ENCODE data around the gene MAST3. TPM values are rescaled to one million over a fixed set of nuclear protein-coding genes. Genes with fewer than 3 reads are reported as not detected.

Gene MAST3
- polyA plus RNA-seq, 1 of the 3 experiments (the other 2 are of a cell fraction), result 4.5 TPM

DNA sequence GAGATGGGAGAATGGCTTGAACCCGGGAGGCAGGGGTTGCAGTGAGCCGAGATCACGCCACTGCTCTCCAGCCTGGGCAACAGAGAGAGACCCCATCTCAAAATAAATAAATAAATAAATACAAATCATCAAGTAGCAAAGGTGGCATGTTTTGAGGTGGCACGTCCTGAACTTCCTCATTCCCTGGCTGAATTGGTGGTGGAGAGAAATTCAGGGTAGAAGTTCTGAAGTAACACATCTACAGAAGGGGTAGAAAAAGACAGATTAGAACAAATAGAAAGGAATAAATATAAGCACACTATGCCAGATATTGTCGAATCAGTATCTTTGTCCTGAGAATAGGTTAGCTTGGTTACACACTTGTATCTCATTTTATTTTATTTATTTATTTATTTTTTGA is 82.4 kb downstream of the MAST3 start (continued):
- TF ChIP-seq, protein P1, sequence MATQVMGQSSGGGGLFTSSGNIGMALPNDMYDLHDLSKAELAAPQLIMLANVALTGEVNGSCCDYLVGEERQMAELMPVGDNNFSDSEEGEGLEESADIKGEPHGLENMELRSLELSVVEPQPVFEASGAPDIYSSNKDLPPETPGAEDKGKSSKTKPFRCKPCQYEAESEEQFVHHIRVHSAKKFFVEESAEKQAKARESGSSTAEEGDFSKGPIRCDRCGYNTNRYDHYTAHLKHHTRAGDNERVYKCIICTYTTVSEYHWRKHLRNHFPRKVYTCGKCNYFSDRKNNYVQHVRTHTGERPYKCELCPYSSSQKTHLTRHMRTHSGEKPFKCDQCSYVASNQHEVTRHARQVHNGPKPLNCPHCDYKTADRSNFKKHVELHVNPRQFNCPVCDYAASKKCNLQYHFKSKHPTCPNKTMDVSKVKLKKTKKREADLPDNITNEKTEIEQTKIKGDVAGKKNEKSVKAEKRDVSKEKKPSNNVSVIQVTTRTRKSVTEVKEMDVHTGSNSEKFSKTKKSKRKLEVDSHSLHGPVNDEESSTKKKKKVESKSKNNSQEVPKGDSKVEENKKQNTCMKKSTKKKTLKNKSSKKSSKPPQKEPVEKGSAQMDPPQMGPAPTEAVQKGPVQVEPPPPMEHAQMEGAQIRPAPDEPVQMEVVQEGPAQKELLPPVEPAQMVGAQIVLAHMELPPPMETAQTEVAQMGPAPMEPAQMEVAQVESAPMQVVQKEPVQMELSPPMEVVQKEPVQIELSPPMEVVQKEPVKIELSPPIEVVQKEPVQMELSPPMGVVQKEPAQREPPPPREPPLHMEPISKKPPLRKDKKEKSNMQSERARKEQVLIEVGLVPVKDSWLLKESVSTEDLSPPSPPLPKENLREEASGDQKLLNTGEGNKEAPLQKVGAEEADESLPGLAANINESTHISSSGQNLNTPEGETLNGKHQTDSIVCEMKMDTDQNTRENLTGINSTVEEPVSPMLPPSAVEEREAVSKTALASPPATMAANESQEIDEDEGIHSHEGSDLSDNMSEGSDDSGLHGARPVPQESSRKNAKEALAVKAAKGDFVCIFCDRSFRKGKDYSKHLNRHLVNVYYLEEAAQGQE (IDR thresholded peaks at IDR 0.05; ENCODE audit: low read depth, low read length), result no peak

DNA sequence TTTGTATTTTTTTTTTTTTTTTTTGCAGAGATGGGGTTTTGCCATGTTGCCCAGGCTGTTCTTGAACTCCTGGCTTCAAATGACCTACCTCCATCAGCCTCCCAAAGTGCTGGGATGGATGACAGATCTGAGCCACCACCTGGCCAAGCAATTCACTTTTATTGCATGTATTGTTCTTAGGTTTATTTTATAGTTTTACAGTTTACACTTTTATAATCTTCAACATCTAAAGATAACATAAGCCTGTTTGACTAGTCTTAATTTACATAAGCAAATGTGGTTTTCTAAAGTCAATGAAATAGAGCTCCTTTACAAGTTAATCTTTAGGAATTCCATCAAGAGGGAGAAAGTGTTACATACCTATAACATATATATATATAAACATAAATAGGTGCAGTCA is 86.0 kb downstream of the MAST3 start:
- Histone ChIP-seq H3K27ac (ENCODE audit: low read depth in 2 of 2, low read length in 1 of 2) (no peak overlapping the region), H2AFZ (ENCODE audit: low read depth) (no peak overlapping the region), H3K9ac (no peak overlapping the region), H3K4me1 (ENCODE audit: control insufficient read depth in 1 of 2, insufficient read depth in 2 of 2, low read depth in 1 of 2, low read length in 1 of 2) (no peaks in the 10 kb centered on the region), H4K20me1 (ENCODE audit: insufficient read depth) (no peaks in the 10 kb centered on the region), H3K4me3 (ENCODE audit: low read depth in 2 of 2, low read length in 1 of 2) (no peak overlapping the region), H3F3A (replicated peaks; ENCODE audit: insufficient read depth) (no peaks in the 10 kb centered on the region), H3K79me2 (ENCODE audit: insufficient read depth) (no peaks in the 10 kb centered on the region), H3K4me2 (no peak overlapping the region), H3K27me3 (ENCODE audit: insufficient read depth) (no peaks in the 10 kb centered on the region), H3K9me3 (no peaks in the 10 kb centered on the region), H3K9me2 (no peaks in the 10 kb centered on the region), H3K36me3 (replicated peaks in 1 of 2; ENCODE audit: control insufficient read depth in 1 of 2, insufficient read depth in 2 of 2, low read length in 1 of 2) (no peaks in the 10 kb centered on the region)
- ChIA-PET CTCF (interaction anchor here (1.3 to 4.3 kb wide), 5 partner anchors 15 to 70 kb away, joined by 4 to 18 read pairs (median 8); no protein-coding TSS in a partner anchor), POLR2A (no interaction called here)
- DNase-seq, result no peak
- no peak for TF ChIP-seq NFIC (IDR thresholded peaks at IDR 0.05; ENCODE audit: borderline replicate concordance)
- no peak for TF ChIP-seq FOXJ3 (CRISPR knock-in tag; IDR thresholded peaks at IDR 0.05)
- TF ChIP-seq FOXM1 (IDR thresholded peaks at IDR 0.05; ENCODE audit: low read depth), result no peak
- TF ChIP-seq TAF1 (IDR thresholded peaks at IDR 0.05; ENCODE audit: borderline replicate concordance, low read depth, low read length), result no peak
- TF ChIP-seq, protein P2, sequence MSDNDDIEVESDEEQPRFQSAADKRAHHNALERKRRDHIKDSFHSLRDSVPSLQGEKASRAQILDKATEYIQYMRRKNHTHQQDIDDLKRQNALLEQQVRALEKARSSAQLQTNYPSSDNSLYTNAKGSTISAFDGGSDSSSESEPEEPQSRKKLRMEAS (IDR thresholded peaks at IDR 0.05; ENCODE audit: low read depth), result no peak
- no peak for TF ChIP-seq GATA2 (CRISPR knock-in tag; IDR thresholded peaks at IDR 0.05)
- no peak for TF ChIP-seq CHD2 (IDR thresholded peaks at IDR 0.05; ENCODE audit: low read length, partially characterized antibody)
- TF ChIP-seq JUND (IDR thresholded peaks at IDR 0.05), result no peak
- TF ChIP-seq, protein P3, sequence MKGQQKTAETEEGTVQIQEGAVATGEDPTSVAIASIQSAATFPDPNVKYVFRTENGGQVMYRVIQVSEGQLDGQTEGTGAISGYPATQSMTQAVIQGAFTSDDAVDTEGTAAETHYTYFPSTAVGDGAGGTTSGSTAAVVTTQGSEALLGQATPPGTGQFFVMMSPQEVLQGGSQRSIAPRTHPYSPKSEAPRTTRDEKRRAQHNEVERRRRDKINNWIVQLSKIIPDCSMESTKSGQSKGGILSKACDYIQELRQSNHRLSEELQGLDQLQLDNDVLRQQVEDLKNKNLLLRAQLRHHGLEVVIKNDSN (IDR thresholded peaks at IDR 0.05; ENCODE audit: borderline replicate concordance, low read depth), result no peak
- TF ChIP-seq RXRA (IDR thresholded peaks at IDR 0.05; ENCODE audit: borderline replicate concordance, low read depth), result no peak
- TF ChIP-seq, protein P4, sequence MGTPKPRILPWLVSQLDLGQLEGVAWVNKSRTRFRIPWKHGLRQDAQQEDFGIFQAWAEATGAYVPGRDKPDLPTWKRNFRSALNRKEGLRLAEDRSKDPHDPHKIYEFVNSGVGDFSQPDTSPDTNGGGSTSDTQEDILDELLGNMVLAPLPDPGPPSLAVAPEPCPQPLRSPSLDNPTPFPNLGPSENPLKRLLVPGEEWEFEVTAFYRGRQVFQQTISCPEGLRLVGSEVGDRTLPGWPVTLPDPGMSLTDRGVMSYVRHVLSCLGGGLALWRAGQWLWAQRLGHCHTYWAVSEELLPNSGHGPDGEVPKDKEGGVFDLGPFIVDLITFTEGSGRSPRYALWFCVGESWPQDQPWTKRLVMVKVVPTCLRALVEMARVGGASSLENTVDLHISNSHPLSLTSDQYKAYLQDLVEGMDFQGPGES (IDR thresholded peaks at IDR 0.05; ENCODE audit: low read depth, low read length), result no peak
- no peak for TF ChIP-seq RFX5 (IDR thresholded peaks at IDR 0.05; ENCODE audit: low read length)
- TF ChIP-seq, protein P5, sequence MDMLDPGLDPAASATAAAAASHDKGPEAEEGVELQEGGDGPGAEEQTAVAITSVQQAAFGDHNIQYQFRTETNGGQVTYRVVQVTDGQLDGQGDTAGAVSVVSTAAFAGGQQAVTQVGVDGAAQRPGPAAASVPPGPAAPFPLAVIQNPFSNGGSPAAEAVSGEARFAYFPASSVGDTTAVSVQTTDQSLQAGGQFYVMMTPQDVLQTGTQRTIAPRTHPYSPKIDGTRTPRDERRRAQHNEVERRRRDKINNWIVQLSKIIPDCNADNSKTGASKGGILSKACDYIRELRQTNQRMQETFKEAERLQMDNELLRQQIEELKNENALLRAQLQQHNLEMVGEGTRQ (IDR thresholded peaks at IDR 0.05; ENCODE audit: borderline replicate concordance, low read depth, low read length), result no peak
- no peak for TF ChIP-seq ELF1 (IDR thresholded peaks at IDR 0.05)
- TF ChIP-seq FOSL2 (IDR thresholded peaks at IDR 0.05; ENCODE audit: borderline replicate concordance, low read depth), result no peak
- TF ChIP-seq, protein P6, sequence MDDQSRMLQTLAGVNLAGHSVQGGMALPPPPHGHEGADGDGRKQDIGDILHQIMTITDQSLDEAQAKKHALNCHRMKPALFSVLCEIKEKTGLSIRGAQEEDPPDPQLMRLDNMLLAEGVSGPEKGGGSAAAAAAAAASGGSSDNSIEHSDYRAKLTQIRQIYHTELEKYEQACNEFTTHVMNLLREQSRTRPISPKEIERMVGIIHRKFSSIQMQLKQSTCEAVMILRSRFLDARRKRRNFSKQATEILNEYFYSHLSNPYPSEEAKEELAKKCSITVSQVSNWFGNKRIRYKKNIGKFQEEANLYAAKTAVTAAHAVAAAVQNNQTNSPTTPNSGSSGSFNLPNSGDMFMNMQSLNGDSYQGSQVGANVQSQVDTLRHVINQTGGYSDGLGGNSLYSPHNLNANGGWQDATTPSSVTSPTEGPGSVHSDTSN (IDR thresholded peaks at IDR 0.05), result no peak
- no peak for TF ChIP-seq TEAD4 (IDR thresholded peaks at IDR 0.05; ENCODE audit: borderline replicate concordance, insufficient read depth)
- no peak for TF ChIP-seq YY1 (IDR thresholded peaks at IDR 0.05; ENCODE audit: low read depth)
